ENCODE measurements around the gene AK3.

Gene AK3

GRCh38 chr9:4701526-4701925 is 39.5 kb downstream of the AK3 start:
- no peak for DNase-seq

DNA sequence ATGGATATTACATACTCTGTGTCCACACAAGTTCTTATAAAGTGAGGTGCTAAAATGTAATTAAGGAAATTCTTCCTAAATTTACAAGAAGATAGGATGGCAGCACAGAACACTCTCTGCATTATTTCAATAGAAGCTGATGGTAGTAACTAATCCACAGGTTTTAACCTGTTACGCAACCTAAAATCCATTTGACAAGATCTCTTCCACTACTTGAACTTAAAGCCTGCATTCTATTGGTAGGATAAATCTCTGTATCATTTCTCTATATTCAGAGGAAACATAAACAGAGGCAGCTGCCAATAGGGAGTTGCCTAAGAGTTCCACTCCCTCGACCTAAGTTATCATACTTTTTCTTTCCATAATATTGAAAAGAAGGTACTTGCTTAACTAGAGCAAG is 40.1 kb downstream of the AK3 start:
- DNase-seq, result no peak

GRCh38 chr9:4700091-4700490 is 40.9 kb downstream of the AK3 start:
- no peak for DNase-seq

DNA sequence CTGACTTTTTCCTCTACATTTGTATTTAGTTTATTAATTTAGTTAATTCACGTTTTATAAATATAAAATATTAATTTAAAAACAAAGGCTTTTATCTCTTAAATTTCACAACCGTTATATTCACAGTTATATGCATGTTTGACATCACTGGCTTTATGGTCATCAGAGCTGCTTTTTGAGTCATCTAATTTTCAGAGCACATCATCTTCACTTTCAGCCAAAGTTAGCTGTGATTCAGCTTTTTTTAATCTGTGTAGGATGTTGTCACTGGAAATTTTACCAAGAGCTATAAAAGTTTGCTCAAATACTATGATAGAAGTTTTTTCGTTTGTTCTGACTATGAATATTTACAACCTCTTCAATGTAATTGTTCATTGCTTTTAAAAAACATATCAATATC is 49.2 kb downstream of the AK3 start:
- DNase-seq, result no peak

GRCh38 chr9:4690144-4690543 is 50.9 kb downstream of the AK3 start:
- no peak for DNase-seq

GRCh38 chr9:4689687-4690104 is 51.3 kb downstream of the AK3 start:
- no peak for DNase-seq

- DNase-seq, result no peak
Measured at GRCh38 chr9:4689021-4689420, 52.0 kb downstream of the AK3 start.

DNA sequence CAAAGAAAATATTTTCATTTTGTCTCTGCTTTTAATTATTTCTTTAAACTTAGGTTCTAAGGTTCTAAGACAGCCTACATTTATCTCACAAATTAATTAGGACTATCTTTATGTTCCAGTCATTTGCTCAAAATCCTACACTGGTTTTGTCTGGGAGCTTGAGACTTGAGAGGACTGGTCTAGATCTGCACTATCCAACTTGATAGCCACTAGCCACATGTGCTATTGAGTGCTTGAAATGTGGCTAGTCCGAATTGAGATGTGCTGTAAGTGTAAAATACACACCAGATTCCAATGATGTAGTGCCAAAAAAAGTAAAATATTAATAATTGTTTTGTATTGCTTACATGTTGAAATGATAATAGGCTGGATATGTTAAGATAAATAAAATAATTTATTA is 54.4 kb downstream of the AK3 start:
- DNase-seq, result no peak

DNA sequence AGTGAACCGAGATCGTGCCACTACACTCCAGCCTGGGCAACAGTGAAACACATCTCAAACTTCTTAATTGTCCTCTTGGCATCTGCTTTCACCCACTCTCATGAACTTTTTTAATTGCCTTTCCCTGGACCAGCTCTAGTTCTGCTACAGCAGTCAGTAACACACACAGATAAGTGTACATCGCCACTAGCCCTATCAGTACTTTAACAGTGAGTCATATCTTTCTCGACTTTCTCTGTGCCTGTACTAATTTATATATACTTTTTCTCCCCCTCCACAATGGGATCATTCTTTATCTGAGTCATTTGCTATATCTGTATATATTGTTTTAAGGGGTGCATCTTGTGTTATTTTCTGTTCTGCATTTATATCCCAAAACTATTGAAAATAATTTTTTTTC is 54.9 kb downstream of the AK3 start:
- DNase-seq, result no peak

- DNase-seq, result no peak
Measured at GRCh38 chr9:4684820-4685219, 56.2 kb downstream of the AK3 start.

- no peak for DNase-seq
Measured at GRCh38 chr9:4680750-4681149, 60.3 kb downstream of the AK3 start.

DNA sequence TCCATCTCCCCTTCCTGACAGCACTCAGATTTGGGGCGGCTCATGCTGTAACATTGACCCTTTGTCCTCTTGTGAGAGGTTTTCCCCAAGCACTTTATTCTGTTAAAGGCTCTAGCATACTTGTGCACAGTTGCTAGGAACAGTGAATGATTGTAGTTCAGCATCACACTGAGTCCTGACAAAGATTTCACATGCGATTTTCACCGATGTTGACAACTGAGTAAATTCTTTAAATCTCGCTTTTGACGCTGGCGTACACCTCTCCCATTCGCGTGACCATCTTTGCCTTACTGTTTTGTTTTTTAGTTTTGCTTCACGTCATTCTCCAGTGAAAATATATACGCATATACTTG is 60.9 kb downstream of the AK3 start:
- DNase-seq, result no peak

DNA sequence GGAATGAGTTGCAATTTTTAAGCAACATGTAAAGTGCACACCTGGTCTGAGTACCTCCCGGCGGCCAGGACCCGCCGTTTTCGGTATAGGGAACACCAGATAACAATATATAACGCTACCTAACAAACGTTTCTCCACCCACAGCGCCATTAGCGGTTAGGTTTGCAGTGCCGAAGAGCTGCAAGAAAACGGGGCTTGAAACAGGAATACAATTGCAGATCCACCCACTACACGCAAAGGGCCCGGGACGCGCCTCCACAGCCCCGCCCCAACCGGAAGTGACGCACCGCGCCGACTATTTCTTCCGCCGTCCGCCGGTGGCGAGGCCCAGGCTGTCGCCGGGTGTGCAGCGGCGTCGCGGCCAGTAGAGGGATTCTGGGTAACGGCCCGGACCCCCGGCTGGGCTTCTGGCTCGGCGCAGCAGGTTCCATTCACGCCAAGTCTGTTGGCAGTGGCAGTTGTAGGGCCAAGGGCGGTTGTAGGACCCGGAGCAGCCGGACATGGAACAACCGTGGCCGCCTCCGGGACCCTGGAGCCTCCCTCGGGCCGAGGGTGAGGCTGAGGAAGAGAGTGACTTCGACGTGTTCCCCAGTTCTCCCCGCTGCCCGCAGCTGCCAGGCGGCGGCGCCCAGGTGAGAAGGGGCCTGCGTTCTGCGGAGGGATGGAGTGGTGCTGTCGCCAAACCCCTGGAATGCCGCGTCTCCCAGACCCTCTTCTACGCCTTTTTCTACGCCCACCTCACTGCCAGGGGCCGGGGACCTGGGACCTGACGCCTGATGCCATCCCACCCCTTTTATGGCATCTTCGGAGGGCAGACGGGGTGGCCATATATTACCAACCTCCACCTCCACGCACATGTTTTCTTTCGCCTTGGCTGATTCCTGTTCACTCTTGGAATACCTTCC is 61.5 kb downstream of the AK3 start, which contains the start of gene CDC37L1:
CDC37L1 (plus strand) TSS at position 302 of the 905 bp plus-strand sequence; CDS start at position 501, 199 bp downstream.
- peak; percentile 86 for DNase-seq

DNA sequence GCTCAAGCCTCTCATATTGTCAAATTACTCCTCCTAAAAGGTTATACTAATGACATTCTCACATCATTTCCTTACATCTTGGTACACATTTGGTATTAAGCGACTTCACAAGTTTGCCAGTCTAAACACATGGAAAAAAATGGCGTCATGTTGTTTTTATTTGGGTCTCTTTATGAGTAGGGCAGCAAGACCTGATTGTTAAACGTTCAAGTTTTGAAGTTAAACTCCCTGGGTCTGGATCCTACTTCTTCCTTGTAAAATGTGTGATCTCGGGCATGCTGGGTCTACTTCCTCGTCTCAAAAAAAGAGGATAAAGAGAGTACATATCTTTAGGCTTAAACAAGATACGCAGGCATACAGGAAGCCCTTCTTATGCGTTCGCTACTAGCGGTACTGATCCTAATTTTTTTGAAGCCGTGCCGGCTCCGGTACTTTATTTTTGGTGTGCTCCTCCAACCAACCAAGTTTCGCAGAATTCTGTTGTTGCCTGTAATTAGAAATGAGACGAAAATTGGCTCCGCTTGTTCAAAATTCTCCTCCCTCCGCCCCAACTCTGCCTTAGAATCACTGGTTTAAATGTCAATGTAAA is 62.2 kb downstream of the AK3 start:
- DNase-seq, result no peak

- DNase-seq, result no peak
Measured at GRCh38 chr9:4677392-4677791, 63.6 kb downstream of the AK3 start.

DNA sequence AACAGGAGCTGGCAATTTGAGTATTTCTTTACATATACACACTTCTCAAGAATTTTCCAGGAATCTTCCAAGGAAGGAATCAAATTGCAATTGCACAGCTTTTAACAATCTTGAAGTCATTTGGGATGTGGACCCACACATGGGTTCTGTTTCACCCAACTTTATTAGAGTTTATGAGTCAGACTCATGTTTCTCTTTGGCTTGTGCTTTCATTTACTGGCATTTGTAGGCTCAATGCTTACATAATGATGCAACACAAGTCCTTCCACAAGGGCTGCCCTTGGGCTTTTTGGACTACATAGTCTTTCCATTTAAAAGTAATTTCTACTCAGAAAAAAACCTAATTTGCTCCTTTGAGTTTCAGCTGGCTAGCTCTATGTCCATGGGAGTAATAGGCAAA is 66.2 kb downstream of the AK3 start:
- DNase-seq, result no peak

DNA sequence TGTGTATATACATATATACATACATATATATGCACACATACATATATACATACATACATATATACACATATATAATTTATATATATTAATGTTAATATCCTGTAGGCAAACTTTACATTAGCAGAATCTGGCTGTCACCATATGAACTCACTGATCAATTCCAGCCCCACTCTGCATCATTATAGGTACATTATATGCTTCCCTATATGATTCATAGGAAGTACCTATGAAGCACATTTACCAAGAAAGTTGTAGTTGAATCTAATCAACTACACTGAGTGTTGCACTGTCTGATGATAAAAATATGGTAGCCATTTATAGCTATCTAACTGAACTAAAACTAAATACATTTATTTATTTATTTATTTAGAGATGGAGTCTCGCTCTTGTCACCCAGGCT is 69.3 kb downstream of the AK3 start:
- no peak for DNase-seq

- DNase-seq, result no peak
Measured at GRCh38 chr9:4670591-4670990, 70.4 kb downstream of the AK3 start.

DNA sequence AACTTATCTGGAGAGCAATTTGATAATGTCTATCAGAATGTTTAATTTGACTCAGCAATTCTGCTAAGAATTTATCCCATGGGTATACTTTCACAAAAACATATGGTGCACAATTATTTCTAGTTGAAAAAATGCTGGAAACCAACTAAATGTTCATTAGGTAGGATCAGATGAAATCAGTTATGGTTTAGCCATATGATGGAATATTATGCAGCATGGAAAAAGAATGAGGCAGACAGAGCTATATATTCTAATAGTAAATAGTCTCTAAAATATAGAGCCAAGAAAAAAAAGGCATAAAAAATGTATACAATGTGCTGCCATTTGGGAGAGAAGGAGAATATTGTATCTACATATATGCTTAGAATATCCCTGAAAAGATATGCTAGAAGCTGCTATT is 71.1 kb downstream of the AK3 start:
- no peak for DNase-seq

DNA sequence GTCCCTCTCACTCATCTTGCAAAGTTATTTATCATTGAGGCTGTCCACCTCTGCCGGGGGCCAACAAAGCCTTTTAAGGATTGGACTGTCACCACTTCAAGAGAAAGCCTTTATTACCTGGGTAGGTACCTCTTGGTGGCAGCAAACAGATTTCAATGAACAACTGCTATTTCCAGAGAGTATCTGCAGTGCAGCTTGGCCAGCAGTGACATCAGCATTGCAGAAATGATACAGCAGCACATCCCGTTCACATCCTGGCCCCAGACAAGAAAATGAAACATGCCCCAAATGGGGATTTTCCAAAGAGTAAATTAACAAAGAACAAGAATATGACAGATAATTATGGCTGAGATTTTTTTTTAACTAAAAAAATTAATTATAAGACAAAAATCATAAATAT is 72.4 kb downstream of the AK3 start:
- no peak for DNase-seq

GRCh38 chr9:4667681-4668080 is 73.3 kb downstream of the AK3 start:
- DNase-seq, result no peak

GRCh38 chr9:4666042-4666699 is 74.8 kb downstream of the AK3 start, which contains the start of gene SPATA6L:
TSS of gene SPATA6L (minus strand) at chr9:4666480. CDS start at chr9:4666250, 230 bp downstream.
- DNase-seq, result no peak

GRCh38 chr9:4665357-4665756 is 75.6 kb downstream of the AK3 start:
- no peak for DNase-seq

DNA sequence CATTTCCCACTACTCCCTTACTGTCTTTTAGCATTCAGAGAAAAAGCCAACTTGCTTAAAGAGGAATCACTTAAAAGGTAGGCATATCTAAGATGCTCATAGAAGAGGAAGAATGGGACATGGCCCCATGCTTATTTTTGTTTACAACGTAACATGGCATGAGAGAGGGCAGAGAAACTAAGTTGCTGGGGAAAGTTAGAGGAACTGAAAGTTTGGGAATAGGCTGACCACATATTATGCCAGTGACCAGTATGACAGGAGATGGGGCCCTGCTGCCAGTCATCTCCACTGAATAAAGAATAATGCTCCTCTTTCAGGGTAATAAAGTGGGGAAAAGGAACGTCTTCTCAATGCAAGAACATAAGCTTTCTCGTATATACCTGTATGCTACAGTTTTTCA is 77.0 kb downstream of the AK3 start:
- DNase-seq, result no peak

Data from GOT3 (cell line).